Measurements from ENCODE around the gene ZBTB26.

The ZBTB26 gene

GRCh38 chr9:122955961-122956360, 24.6 kb upstream of the ZBTB26 start:
- H3K9ac ChIP-seq (ENCODE audit: low read length) = no peak overlapping the region
- no peaks in the 10 kb centered on the region for H3K27me3 ChIP-seq (ENCODE audit: control insufficient read depth in 1 of 2, insufficient read depth in 1 of 2, low read length in 2 of 2)
- H3K14ac ChIP-seq (ENCODE audit: low read length in 2 of 2) = no peak overlapping the region
- no peak for DNase-seq
- H2BK12ac ChIP-seq (ENCODE audit: low read length in 2 of 2) = no peak overlapping the region
- H3K23ac ChIP-seq (ENCODE audit: low read length in 2 of 2) = no peak overlapping the region
- peaks cover 14% of the 10 kb centered on the region for H3K79me1 ChIP-seq (replicated peaks; ENCODE audit: low read length, poor library complexity, severe bottlenecking)
- H2BK5ac ChIP-seq (ENCODE audit: low read depth, low read length, poor library complexity, severe bottlenecking) = no peak overlapping the region
- no peak overlapping the region for H2BK120ac ChIP-seq (ENCODE audit: low read depth, low read length)
- H3K4me2 ChIP-seq (ENCODE audit: low read length, poor library complexity, severe bottlenecking) = no peak overlapping the region
- H3K27ac ChIP-seq (ENCODE audit: low read length, poor library complexity, severe bottlenecking) = no peak overlapping the region
- H3K4me3 ChIP-seq (ENCODE audit: insufficient read depth in 1 of 2, low read depth in 1 of 2, low read length in 2 of 2) = no peak overlapping the region
- no peak overlapping the region for H3K18ac ChIP-seq (ENCODE audit: low read depth in 1 of 2, low read length in 2 of 2)
- H3K4me1 ChIP-seq (ENCODE audit: control insufficient read depth, insufficient read depth, low read depth, low read length) = no peaks in the 10 kb centered on the region
- H3K9me3 ChIP-seq (ENCODE audit: control insufficient read depth, low read length) = no peaks in the 10 kb centered on the region
- no peak overlapping the region for H2AK5ac ChIP-seq (ENCODE audit: low read length, severe bottlenecking)
- H2BK15ac ChIP-seq (ENCODE audit: low read depth, poor library complexity, severe bottlenecking) = no peak overlapping the region
- H3K4ac ChIP-seq (ENCODE audit: low read depth in 1 of 2, low read length in 2 of 2) = no peak overlapping the region
- peaks cover 6 to 21% of the 10 kb centered on the region in 2 experiments for H3K36me3 ChIP-seq (ENCODE audit: control insufficient read depth in 1 of 2, insufficient read depth in 2 of 2, low read depth in 1 of 2, low read length in 2 of 2)
- no peak overlapping the region for H2AFZ ChIP-seq (ENCODE audit: low read depth, low read length)
- H4K91ac ChIP-seq (ENCODE audit: low read length) = no peak overlapping the region
- H4K8ac ChIP-seq (ENCODE audit: low read length) = no peak overlapping the region

- no peak for DNase-seq
- Histone ChIP-seq H3K14ac (ENCODE audit: low read length in 2 of 2) (no peak overlapping the region), H3K4me1 (ENCODE audit: control insufficient read depth, insufficient read depth, low read depth, low read length) (no peaks in the 10 kb centered on the region), H3K9ac (ENCODE audit: low read length) (no peak overlapping the region), H3K36me3 (ENCODE audit: control insufficient read depth in 1 of 2, insufficient read depth in 2 of 2, low read depth in 1 of 2, low read length in 2 of 2) (peaks cover 3 to 6% of the 10 kb centered on the region in 2 experiments), H4K8ac (ENCODE audit: low read length) (no peak overlapping the region), H3K27ac (ENCODE audit: low read length, poor library complexity, severe bottlenecking) (peak overlapping the region; percentile 59), H3K4me2 (ENCODE audit: low read length, poor library complexity, severe bottlenecking) (peak overlapping the region; percentile 10), H2AK5ac (ENCODE audit: low read length, severe bottlenecking) (no peak overlapping the region), H2BK12ac (ENCODE audit: low read length in 2 of 2) (no peak overlapping the region), H2AFZ (ENCODE audit: low read depth, low read length) (no peak overlapping the region), H2BK120ac (ENCODE audit: low read depth, low read length) (no peak overlapping the region), H3K23ac (ENCODE audit: low read length in 2 of 2) (no peak overlapping the region), H2BK5ac (ENCODE audit: low read depth, low read length, poor library complexity, severe bottlenecking) (no peak overlapping the region), H2BK15ac (ENCODE audit: low read depth, poor library complexity, severe bottlenecking) (no peak overlapping the region), H3K18ac (ENCODE audit: low read depth in 1 of 2, low read length in 2 of 2) (no peak overlapping the region), H3K4ac (ENCODE audit: low read depth in 1 of 2, low read length in 2 of 2) (no peak overlapping the region), H4K91ac (ENCODE audit: low read length) (no peak overlapping the region), H3K9me3 (ENCODE audit: control insufficient read depth, low read length) (no peaks in the 10 kb centered on the region), H3K27me3 (ENCODE audit: control insufficient read depth in 1 of 2, insufficient read depth in 1 of 2, low read length in 2 of 2) (no peaks in the 10 kb centered on the region), H3K79me1 (replicated peaks; ENCODE audit: low read length, poor library complexity, severe bottlenecking) (peaks cover 8% of the 10 kb centered on the region), H3K4me3 (ENCODE audit: insufficient read depth in 1 of 2, low read depth in 1 of 2, low read length in 2 of 2) (no peak overlapping the region)
These were observed 23.0 kb upstream of the ZBTB26 start for GRCh38 chr9:122954253-122954691.

- Histone ChIP-seq H3K27ac (ENCODE audit: low read length, poor library complexity, severe bottlenecking) (no peak overlapping the region), H3K36me3 (ENCODE audit: control insufficient read depth in 1 of 2, insufficient read depth in 2 of 2, low read depth in 1 of 2, low read length in 2 of 2) (no peaks in the 10 kb centered on the region), H4K91ac (ENCODE audit: low read length) (no peak overlapping the region), H2AFZ (ENCODE audit: low read depth, low read length) (no peak overlapping the region), H2AK5ac (ENCODE audit: low read length, severe bottlenecking) (no peak overlapping the region), H3K4ac (ENCODE audit: low read depth in 1 of 2, low read length in 2 of 2) (no peak overlapping the region), H2BK120ac (ENCODE audit: low read depth, low read length) (no peak overlapping the region), H3K27me3 (ENCODE audit: control insufficient read depth in 1 of 2, insufficient read depth in 1 of 2, low read length in 2 of 2) (no peaks in the 10 kb centered on the region), H3K14ac (ENCODE audit: low read length in 2 of 2) (no peak overlapping the region), H3K4me2 (ENCODE audit: low read length, poor library complexity, severe bottlenecking) (no peak overlapping the region), H3K9ac (ENCODE audit: low read length) (no peak overlapping the region), H2BK12ac (ENCODE audit: low read length in 2 of 2) (no peak overlapping the region), H3K9me3 (ENCODE audit: control insufficient read depth, low read length) (no peaks in the 10 kb centered on the region), H3K79me1 (replicated peaks; ENCODE audit: low read length, poor library complexity, severe bottlenecking) (peaks cover 1% of the 10 kb centered on the region), H4K8ac (ENCODE audit: low read length) (no peak overlapping the region), H3K18ac (ENCODE audit: low read depth in 1 of 2, low read length in 2 of 2) (no peak overlapping the region), H2BK15ac (ENCODE audit: low read depth, poor library complexity, severe bottlenecking) (no peak overlapping the region), H3K4me1 (ENCODE audit: control insufficient read depth, insufficient read depth, low read depth, low read length) (no peaks in the 10 kb centered on the region), H3K4me3 (ENCODE audit: insufficient read depth in 1 of 2, low read depth in 1 of 2, low read length in 2 of 2) (no peak overlapping the region), H2BK5ac (ENCODE audit: low read depth, low read length, poor library complexity, severe bottlenecking) (no peak overlapping the region), H3K23ac (ENCODE audit: low read length in 2 of 2) (no peak overlapping the region)
- no peak for DNase-seq
- 100% methylated on average over 1 of the region's 1 CpG for WGBS
These were observed 19.7 kb upstream of the ZBTB26 start for GRCh38 chr9:122951056-122951455.

- no peak overlapping the region for H3K23ac ChIP-seq (ENCODE audit: low read length in 2 of 2)
- no peak overlapping the region for H3K4ac ChIP-seq (ENCODE audit: low read depth in 1 of 2, low read length in 2 of 2)
- no peak for DNase-seq
- no peak overlapping the region for H4K8ac ChIP-seq (ENCODE audit: low read length)
- H3K27ac ChIP-seq (ENCODE audit: low read length, poor library complexity, severe bottlenecking) = no peak overlapping the region
- no peaks in the 10 kb centered on the region for H3K9me3 ChIP-seq (ENCODE audit: control insufficient read depth, low read length)
- no peak overlapping the region for H3K4me2 ChIP-seq (ENCODE audit: low read length, poor library complexity, severe bottlenecking)
- H2BK15ac ChIP-seq (ENCODE audit: low read depth, poor library complexity, severe bottlenecking) = no peak overlapping the region
- no peaks in the 10 kb centered on the region for H3K36me3 ChIP-seq (ENCODE audit: control insufficient read depth in 1 of 2, insufficient read depth in 2 of 2, low read depth in 1 of 2, low read length in 2 of 2)
- 100% methylated on average over 1 of the region's 3 CpGs for WGBS
- no peak overlapping the region for H3K4me3 ChIP-seq (ENCODE audit: insufficient read depth in 1 of 2, low read depth in 1 of 2, low read length in 2 of 2)
- H3K4me1 ChIP-seq (ENCODE audit: control insufficient read depth, insufficient read depth, low read depth, low read length) = no peaks in the 10 kb centered on the region
- H2BK5ac ChIP-seq (ENCODE audit: low read depth, low read length, poor library complexity, severe bottlenecking) = no peak overlapping the region
- H3K9ac ChIP-seq (ENCODE audit: low read length) = no peak overlapping the region
- no peak overlapping the region for H2BK12ac ChIP-seq (ENCODE audit: low read length in 2 of 2)
- no peak overlapping the region for H3K14ac ChIP-seq (ENCODE audit: low read length in 2 of 2)
- H2AK5ac ChIP-seq (ENCODE audit: low read length, severe bottlenecking) = no peak overlapping the region
- H2AFZ ChIP-seq (ENCODE audit: low read depth, low read length) = no peak overlapping the region
- H3K27me3 ChIP-seq (ENCODE audit: control insufficient read depth in 1 of 2, insufficient read depth in 1 of 2, low read length in 2 of 2) = no peaks in the 10 kb centered on the region
- H2BK120ac ChIP-seq (ENCODE audit: low read depth, low read length) = no peak overlapping the region
- H3K18ac ChIP-seq (ENCODE audit: low read depth in 1 of 2, low read length in 2 of 2) = no peak overlapping the region
- H3K79me1 ChIP-seq (replicated peaks; ENCODE audit: low read length, poor library complexity, severe bottlenecking) = peaks cover 1% of the 10 kb centered on the region
- no peak overlapping the region for H4K91ac ChIP-seq (ENCODE audit: low read length)
These were observed 19.0 kb upstream of the ZBTB26 start for GRCh38 chr9:122950263-122950662.
